SKM-1 (cell line): Measurements from ENCODE around the gene PRODH2.
"Not testable (repeated sequence)": the region's sequence is repeated elsewhere in the genome, so short reads cannot be mapped to it uniquely, and the experiment has no call there.

ENCODE experiments used
- DNase-seq: peaks from one replicate; lab custom pipeline; 2025; ENCODE audit not compliant: unreplicated experiment; lab: John Stamatoyannopoulos, UW

PRODH2 gene

GRCh38 chr19:35843676-35844481, 31.2 kb upstream of the PRODH2 start:
- DNase-seq: no peak

GRCh38 chr19:35842666-35843272, 30.1 kb upstream of the PRODH2 start:
- no peak for DNase-seq

GRCh38 chr19:35841961-35842595, 29.4 kb upstream of the PRODH2 start:
- DNase-seq: no peak

- not testable (repeated sequence) for DNase-seq
Observed at GRCh38 chr19:35836096-35836495, 23.5 kb upstream of the PRODH2 start.

GRCh38 chr19:35833972-35834371, 21.3 kb upstream of the PRODH2 start:
- DNase-seq: no peak

GRCh38 chr19:35832054-35832453, 19.4 kb upstream of the PRODH2 start:
- no peak for DNase-seq

GRCh38 chr19:35830986-35831385, 18.3 kb upstream of the PRODH2 start:
- no peak for DNase-seq

GRCh38 chr19:35828692-35829301, 16.2 kb upstream of the PRODH2 start:
- no peak for DNase-seq

GRCh38 chr19:35824150-35824549, 11.5 kb upstream of the PRODH2 start:
- no peak for DNase-seq

GRCh38 chr19:35822579-35822978, 9.9 kb upstream of the PRODH2 start:
- DNase-seq: peak; percentile 32

GRCh38 chr19:35818445-35818844, 5.8 kb upstream of the PRODH2 start:
- no peak for DNase-seq

- DNase-seq: no peak
Observed at GRCh38 chr19:35816846-35817245, 4.2 kb upstream of the PRODH2 start.

GRCh38 chr19:35816262-35816661, 3.6 kb upstream of the PRODH2 start:
- DNase-seq: no peak

- no peak for DNase-seq
Observed at GRCh38 chr19:35813043-35813890, 622 bp upstream of the PRODH2 start.

- no peak for DNase-seq
Observed at GRCh38 chr19:35811317-35812219, 1.1 kb downstream of the PRODH2 start.

GRCh38 chr19:35807633-35808032, 5.0 kb downstream of the PRODH2 start:
- no peak for DNase-seq

GRCh38 chr19:35806597-35806996, 6.0 kb downstream of the PRODH2 start:
- no peak for DNase-seq

- no peak for DNase-seq
Observed at GRCh38 chr19:35805526-35806102, 7.0 kb downstream of the PRODH2 start.

- no peak for DNase-seq
Observed at GRCh38 chr19:35801828-35802227, 10.8 kb downstream of the PRODH2 start.
